GM19238 (cell line): Measurements from ENCODE around the gene LRRC58.
"Not testable (repeated sequence)": the region's sequence is repeated elsewhere in the genome, so short reads cannot be mapped to it uniquely, and the experiment has no call there.

Experiments used
- DNase-seq: peaks from one replicate; pipeline ENCODE4 v3.0.0; 2011; ENCODE audit warnings: low spot score; ENCODE audit not compliant: insufficient read length

Gene LRRC58

DNA sequence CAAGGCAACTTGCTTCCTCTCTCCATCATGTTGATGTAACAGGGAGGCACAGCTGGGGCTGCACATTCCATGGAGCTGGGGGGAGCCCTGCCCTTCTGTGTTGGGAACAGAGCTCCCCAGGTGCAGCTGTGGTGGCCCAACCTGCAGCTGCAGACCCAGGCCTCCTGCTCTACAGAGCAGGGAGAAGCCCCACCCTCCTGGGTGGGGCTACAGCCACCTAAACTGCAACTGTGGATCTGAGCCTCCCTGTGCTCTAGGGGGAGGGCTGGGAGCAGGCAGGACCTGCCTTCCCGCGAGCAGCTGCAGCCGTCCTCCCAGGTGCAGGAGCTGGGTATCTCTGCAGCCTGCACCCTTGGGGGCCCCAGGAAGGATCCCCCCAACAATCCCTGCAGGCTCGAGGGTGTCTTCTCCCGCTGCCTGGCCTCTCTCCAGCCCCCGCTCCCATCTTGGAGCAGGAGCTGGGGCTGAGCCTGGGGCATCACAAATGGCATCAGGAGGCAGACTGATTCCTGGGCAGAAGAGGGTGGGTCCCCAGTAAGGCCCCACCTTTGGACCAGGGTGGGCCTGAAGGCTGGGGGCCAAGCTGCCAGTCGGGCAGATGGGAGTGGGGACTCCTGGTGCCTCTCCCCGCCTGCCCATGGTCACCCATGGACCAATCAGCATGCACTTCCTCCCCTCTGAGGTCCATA lies 7.4 kb downstream of the LRRC58 start:
- no peak for DNase-seq

- DNase-seq: no peak
These were observed 9.8 kb downstream of the LRRC58 start for GRCh38 chr3:120339362-120339761.

GRCh38 chr3:120338517-120338916 lies 10.6 kb downstream of the LRRC58 start:
- DNase-seq: no peak

- no peak for DNase-seq
These were observed 16.5 kb downstream of the LRRC58 start for GRCh38 chr3:120332646-120333045.

GRCh38 chr3:120331076-120331475 lies 18.1 kb downstream of the LRRC58 start:
- no peak for DNase-seq

GRCh38 chr3:120326784-120327183 lies 22.4 kb downstream of the LRRC58 start:
- no peak for DNase-seq

- DNase-seq: no peak
These were observed 25.0 kb downstream of the LRRC58 start for GRCh38 chr3:120324190-120324589.

- not testable (repeated sequence) for DNase-seq
These were observed 25.4 kb downstream of the LRRC58 start for GRCh38 chr3:120323761-120324160.

DNA sequence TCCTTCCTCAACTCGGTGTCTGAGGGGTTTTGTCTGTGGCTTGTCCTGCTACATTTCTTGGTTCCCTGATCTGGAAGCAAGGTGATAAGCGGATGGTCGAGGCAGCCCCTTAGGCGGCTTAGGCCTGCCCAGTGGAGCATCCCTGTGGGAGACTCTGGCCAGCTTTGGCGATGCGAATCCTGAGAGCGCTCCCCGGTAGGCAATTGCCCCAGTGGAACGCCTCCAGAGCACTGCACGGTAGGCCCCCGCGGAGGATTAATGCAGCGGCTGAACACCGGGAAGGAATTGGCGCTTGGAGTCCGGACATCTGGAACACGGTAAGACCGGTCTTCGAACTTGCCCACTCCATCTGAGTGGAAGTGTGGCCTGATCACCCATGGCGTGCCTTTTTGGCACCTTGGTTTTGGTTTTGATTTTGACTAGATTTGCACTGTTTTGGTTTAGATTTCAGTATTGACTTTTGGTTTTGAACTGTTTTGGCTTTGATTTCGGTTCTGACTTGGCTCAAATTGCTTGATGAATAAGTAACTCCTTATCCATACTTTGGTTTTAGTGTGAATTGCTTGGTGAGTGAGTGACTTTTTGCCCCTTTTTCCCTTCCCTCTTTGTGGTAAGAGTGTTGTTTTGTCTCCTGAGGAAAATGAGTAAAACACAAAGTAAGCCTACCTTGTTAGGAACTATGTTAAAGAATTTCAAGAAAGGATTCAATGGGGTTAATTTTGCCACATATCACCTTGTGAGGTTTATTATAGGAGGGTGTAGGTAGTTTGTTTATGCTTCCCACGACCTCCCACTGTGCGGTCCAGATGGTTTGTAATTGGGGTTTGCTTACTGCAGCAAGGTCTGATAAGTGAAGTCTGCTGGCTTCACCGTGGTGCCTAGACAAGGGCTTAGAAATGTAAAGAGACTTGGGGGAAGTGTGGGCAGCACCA lies 37.0 kb downstream of the LRRC58 start:
- no peak for DNase-seq

DNA sequence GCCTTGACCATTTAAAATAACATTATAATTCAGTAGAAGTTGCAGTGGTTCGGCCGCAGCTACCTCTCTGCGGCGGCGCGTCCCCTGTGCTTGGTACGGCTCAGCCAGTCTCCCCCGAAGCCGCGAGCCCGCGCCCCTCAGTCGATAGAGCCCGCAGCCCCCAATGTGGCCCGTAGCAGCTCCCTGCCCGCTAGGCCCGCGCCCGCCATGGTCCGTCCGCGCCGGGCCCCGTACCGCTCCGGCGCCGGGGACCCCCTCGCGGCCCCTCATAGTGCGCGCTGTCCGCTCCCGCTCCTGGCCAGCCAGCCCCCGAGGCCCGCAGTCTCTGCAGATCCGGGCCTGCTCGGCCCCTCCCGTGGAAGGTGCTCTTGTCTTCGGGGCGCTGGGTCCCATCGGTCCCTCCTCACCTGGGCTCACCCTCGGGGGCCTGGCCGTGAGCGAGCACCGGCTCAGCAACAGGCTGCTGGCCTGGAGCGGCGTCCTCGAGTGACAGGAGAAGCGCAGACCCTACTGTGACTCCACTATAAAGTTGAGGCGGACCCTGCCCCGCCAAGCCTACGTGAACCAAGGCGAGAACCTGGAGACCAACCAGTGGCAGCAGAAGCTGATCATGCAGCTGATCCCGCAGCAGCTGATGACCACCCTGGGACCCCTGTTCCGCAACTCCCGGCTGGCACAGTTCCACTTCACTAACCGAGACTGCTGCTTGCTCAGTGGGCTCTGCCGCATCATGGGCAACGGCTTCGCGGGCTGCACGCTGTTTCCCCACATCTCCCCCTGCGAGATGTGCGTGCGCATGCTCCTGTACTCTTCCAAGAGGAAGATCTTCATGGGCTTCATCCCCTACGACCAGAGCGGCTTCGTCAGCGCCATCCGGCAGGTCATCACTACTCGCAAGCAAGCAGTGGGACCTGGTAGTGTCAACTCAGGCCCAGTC lies 42.4 kb downstream of the LRRC58 start:
- DNase-seq: no peak

GRCh38 chr3:120304616-120305015 lies 44.5 kb downstream of the LRRC58 start:
- no peak for DNase-seq

- DNase-seq: no peak
These were observed 46.8 kb downstream of the LRRC58 start for GRCh38 chr3:120302361-120302760.

DNA sequence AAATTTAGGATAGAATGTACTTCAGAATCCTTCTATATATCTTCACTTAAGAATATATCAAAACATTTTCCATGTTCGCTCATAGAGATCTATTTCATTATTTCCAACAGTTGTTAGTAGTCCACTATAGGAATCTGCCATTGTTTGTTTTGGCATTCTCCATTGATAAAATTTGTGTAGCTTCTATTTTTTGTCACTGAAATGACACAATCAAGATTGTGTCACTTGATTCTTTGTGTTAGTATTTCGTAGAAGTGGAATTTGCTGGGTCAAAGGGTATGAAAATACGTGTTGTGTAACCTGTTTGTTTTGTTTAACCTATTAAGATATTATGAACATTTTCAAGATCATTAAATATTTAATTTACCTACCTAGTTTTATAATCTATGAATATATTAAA lies 48.2 kb downstream of the LRRC58 start:
- DNase-seq: no peak

DNA sequence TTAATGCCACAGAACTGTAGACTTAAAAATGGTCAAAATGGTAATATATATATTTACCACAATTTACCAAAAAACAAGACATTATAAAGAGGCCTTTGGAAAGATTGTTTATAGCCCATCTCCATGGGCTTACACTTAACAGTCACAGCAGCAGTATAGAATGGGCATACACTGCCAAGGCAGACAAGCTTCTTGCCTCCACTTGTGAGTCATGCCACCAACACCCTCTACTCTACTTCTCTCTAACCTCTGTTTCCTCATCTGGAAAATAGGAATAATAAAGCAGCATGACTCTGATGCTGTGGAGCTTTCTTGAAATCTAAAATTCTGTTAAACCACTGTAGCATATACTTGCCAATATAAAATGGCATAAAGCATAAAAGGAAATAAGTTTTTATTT lies 49.8 kb downstream of the LRRC58 start:
- no peak for DNase-seq

GRCh38 chr3:120298996-120299395 lies 50.2 kb downstream of the LRRC58 start:
- DNase-seq: no peak

DNA sequence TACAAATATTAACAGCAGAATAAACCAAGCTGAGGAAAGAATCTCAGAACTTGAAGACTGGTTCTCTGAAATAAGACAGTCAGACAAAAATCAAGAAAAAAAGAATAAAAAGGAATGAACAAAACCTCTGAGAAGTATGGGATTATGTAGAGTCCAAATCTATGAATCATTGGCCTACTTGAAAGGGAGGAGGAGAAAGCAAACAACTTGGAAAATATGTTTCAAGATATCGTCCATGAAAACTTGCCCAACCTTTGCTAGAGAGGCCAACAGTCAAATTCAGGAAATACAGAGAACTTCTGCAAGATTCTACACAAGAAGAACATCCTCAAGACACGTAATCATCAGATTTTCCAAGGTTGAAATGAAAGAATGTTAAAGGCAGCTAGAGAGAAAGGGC lies 57.6 kb downstream of the LRRC58 start:
- not testable (repeated sequence) for DNase-seq

- no peak for DNase-seq
These were observed 59.5 kb downstream of the LRRC58 start for GRCh38 chr3:120289636-120290035.

GRCh38 chr3:120286465-120286864 lies 62.7 kb downstream of the LRRC58 start:
- DNase-seq: no peak

DNA sequence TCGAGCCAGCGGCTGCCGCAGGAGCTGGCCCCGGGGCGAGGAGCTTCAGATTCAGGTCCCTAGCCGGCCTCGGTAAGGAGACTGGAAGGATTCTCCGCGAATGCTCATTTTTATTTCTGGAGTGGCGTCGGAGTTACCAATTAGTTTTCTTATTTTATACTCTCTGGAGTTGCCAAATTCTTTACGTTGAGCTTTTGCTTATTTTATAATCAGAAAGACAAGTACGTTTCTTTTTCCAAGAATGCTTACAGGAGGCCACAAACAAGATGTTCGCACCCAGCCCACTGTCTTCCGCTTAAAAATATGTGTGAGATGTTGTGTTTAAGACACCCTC lies 63.7 kb downstream of the LRRC58 start:
- no peak for DNase-seq

DNA sequence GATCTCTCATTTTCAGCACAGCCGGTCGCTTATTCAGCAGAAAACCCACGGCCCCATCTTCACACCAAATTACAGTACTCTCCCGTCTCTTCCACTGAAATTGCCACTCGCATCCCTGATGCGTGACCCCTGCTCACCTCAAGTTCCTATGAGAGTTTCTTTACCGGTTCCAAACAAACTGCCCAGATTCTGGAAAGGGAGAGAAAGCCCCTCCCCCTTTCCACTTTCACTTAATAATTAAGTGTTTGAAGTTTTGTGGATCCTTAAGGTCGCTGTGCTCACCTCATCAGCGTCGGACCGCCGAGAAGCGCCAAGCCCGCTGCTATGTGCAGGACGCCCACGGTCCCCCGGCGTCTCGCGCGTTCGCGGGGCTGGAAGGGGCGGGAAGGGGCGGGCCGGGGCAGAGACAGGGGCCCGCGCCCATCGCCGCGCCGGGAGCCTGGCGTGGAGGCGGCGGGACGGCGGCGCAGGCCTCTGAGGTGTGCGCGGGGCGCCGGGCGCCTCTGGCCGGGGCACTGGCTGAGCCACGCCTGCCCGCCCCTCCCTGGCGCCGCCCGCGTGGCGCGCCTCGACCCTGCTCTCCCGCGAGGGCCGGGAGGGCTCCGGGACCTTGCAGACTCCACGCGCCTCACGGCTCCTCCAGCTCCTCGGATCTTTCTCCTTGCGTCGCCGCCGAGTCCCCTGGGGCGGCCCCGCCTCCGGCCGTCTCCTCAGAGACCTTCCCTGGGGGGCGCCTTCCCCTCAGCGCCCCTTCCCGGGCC lies 64.2 kb downstream of the LRRC58 start, which contains the start of gene GPR156:
GPR156 (minus strand) TSS at position 476 of the 761 bp plus-strand sequence. CDS start 41,124 bp downstream, outside the sequence.
- DNase-seq: no peak

- no peak for DNase-seq
These were observed 67.9 kb downstream of the LRRC58 start for GRCh38 chr3:120281261-120281660.
